Lower lobe of right lung (tissue), 2 donors: Measurements from ENCODE around the gene NGEF. TPM values are rescaled to one million over a fixed set of nuclear protein-coding genes. Genes with fewer than 3 reads are reported as not detected.
A peak's percentile ranks its signal among the peaks of the same experiment; 100 is the strongest.

ENCODE experiments used
- ATAC-seq, 2 donors: fragments of 200-7000 bp; cut with Tn5 transposase; one replicate each; pipeline ENCODE4 v1.9.1; 2020 to 2022; ENCODE audit warnings: mild to moderate bottlenecking in 2 of 2, moderate library complexity in 2 of 2
- DNase-seq: peaks from one replicate; pipeline ENCODE4 v3.0.0-alpha.2; 2020
- H3K27ac ChIP-seq: fragments of 200-600 bp; one replicate; pipeline ENCODE4 v1.8.0; 2022
- H3K27me3 ChIP-seq: fragments of 200-600 bp; one replicate; pipeline ENCODE4 v1.8.0; 2022; ENCODE audit warnings: low read depth
- H3K36me3 ChIP-seq: fragments of 200-600 bp; one replicate; pipeline ENCODE4 v1.8.0; 2022; ENCODE audit warnings: mild to moderate bottlenecking
- H3K4me1 ChIP-seq: fragments of 200-600 bp; one replicate; pipeline ENCODE4 v1.8.0; 2022
- H3K4me3 ChIP-seq: fragments of 200-600 bp; one replicate; pipeline ENCODE4 v1.8.0; 2022; ENCODE audit warnings: mild to moderate bottlenecking
- H3K9me3 ChIP-seq: fragments of 200-600 bp; one replicate; pipeline ENCODE4 v1.8.0; 2022
- intact Hi-C: fragments of 100-400 bp; cut with DNase I; formaldehyde crosslinking; loops from one replicate; pipeline ENCODE4 v1.11.0; 2022
- total RNA-seq: library from RNA; stranded (reverse); fragmentation: NEBNext Ultra II Directional; extraction: Animal tissue kit (Norgen Biotek cat#: 25700); gene quantifications from one replicate; pipeline ENCODE4 v1.2.1, GENCODE V29; 2021
- TF ChIP-seq, protein P1 (sequence below): fragments of 200-600 bp; IDR thresholded peaks from one replicate; pipeline ENCODE4 v1.8.0; 2022; ENCODE audit warnings: antibody characterized with exemption, mild to moderate bottlenecking
- donor health status: DM: no; HTN: yes; CAD: no; lungs with severe emphysema.

NGEF gene
- total RNA-seq, 1 donor from 2014 or later, result 1.7 TPM

DNA sequence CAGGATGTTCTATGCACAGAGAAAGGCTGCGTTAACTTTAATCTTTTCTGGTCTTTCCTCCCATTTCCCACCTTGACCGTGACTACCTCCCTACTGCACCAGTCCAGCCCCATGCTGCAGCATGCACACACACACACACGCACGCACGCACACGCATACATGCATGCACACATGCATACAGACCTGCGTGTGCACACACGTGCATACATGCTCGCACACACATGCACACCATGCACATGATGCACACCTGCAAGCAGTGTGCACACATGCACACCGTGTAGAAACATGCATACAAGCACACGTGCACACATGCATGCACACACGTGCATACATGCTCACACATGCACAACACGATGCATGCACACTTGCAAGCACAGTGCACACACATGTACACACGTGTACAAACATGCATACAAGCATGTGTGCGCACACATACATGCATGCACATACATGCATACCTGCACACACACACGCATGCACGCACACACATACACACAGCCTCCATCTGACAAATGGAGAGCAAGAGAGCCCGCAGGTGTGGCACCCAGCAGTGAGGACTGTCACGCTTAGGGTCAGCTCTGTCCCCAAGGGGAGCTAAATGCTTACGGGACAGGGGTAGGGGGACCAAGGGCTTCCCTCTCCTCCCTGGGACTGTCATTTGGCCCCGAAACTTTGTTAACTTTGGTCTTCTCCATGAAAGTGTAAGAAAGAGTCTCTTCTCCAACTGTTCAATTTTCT is 124.8 kb downstream of the NGEF start:
- H3K9me3 ChIP-seq, result no peaks in the 10 kb centered on the region
- intact Hi-C loops, result no loop called here
- no peaks in the 10 kb centered on the region for H3K36me3 ChIP-seq
- no peak overlapping the region for H3K27ac ChIP-seq
- ATAC-seq, result no peak
- H3K27me3 ChIP-seq, result peaks cover 9% of the 10 kb centered on the region
- H3K4me3 ChIP-seq, result no peak overlapping the region
- no peak for DNase-seq
- H3K4me1 ChIP-seq, result no peaks in the 10 kb centered on the region
- TF ChIP-seq, protein P1, sequence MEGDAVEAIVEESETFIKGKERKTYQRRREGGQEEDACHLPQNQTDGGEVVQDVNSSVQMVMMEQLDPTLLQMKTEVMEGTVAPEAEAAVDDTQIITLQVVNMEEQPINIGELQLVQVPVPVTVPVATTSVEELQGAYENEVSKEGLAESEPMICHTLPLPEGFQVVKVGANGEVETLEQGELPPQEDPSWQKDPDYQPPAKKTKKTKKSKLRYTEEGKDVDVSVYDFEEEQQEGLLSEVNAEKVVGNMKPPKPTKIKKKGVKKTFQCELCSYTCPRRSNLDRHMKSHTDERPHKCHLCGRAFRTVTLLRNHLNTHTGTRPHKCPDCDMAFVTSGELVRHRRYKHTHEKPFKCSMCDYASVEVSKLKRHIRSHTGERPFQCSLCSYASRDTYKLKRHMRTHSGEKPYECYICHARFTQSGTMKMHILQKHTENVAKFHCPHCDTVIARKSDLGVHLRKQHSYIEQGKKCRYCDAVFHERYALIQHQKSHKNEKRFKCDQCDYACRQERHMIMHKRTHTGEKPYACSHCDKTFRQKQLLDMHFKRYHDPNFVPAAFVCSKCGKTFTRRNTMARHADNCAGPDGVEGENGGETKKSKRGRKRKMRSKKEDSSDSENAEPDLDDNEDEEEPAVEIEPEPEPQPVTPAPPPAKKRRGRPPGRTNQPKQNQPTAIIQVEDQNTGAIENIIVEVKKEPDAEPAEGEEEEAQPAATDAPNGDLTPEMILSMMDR, result no peak

DNA sequence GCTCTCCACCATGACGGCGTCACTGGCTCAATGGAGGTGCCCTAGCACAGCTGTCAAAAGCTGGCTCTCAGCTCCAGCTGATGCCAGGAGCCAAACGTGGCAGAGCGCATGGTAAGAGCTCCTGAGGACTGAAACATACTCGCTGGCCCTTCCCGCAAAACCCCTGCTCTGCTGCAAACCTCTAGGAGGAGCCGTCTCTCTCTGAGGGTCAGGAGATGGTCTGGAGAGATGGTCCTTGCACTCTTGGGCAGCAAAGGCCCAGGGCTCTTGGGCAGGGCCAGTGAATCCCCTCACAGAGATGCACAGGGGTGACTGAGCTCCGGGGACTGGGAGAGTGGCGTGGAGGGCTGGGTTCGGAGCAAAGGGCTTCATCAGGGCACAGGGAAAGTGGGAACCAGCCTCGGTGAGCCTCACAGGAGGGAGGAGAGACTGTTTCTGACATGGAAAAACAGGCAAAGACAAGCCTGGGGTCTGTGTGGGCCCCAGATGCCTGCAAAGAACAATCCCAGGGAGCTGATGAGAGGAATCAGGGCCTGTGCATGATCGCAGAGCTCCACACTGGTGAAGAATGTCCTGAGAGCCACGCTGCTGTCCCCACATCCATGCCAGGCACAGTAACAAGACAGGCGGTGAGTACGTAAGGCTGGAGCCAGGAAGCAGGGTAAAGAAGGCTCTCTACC is 125.7 kb downstream of the NGEF start:
- ATAC-seq, result no peak
- TF ChIP-seq, protein P1, result no peak
- no peak for DNase-seq

DNA sequence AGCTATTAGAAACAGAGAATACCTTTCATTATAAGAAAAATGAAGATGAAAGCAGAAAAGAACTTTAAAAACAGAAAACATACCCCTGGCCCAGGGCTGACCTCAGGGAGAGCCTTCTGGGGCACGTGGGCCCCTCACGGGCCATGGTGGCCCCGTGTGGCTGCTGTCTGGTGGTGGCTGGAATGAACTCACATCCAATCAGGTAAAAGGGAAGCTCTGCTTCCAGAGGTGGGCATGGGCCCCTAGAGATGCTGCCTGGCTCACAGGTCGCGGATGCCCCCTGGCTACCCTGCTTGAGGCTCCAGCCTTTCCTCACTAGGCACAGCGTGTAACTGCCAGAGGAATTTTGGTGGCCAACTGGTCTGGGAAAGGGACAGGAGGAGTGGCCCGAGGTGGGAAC is 126.4 kb downstream of the NGEF start:
- Histone ChIP-seq H3K9me3 (no peaks in the 10 kb centered on the region), H3K27ac (no peak overlapping the region), H3K4me3 (no peak overlapping the region), H3K4me1 (no peaks in the 10 kb centered on the region), H3K36me3 (no peaks in the 10 kb centered on the region), H3K27me3 (peaks cover under 1% of the 10 kb centered on the region)
- TF ChIP-seq, protein P1, result no peak
- ATAC-seq (no peak), DNase-seq (no peak)
- intact Hi-C loops, result no loop called here

More for the DNA sequence above, 125.7 kb downstream of the NGEF start:
- H3K27ac ChIP-seq, result no peak overlapping the region
- H3K36me3 ChIP-seq, result no peaks in the 10 kb centered on the region
- no peak overlapping the region for H3K4me3 ChIP-seq
- H3K4me1 ChIP-seq, result no peaks in the 10 kb centered on the region
- H3K9me3 ChIP-seq, result no peaks in the 10 kb centered on the region
- peaks cover 8% of the 10 kb centered on the region for H3K27me3 ChIP-seq
- intact Hi-C loops, result no loop called here

DNA sequence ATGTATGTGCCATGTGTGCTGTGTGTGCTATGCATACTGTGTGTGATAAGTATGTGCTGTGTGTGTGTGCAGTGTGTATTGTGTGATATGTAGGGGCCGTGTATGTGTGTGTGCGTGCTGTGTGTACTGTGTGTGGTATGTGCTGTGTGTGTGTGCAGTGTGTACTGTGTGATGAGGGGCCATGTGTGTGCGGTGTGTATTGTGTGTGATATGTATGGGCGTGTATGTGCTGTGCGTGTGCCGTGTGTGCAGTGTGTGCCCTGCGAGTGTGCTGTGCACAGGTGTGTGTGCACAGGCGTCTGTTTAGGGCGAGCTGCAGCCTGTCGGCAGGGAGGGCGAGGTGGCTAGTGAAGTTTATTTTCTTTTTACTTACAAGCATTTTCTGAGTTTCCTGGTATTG is 126.9 kb downstream of the NGEF start:
- TF ChIP-seq, protein P1, result no peak
- no peak for ATAC-seq
- H3K27me3 ChIP-seq, result no peaks in the 10 kb centered on the region
- no peaks in the 10 kb centered on the region for H3K36me3 ChIP-seq
- no peak overlapping the region for H3K27ac ChIP-seq
- intact Hi-C loops, result no loop called here
- no peak overlapping the region for H3K4me3 ChIP-seq
- no peaks in the 10 kb centered on the region for H3K9me3 ChIP-seq
- H3K4me1 ChIP-seq, result no peaks in the 10 kb centered on the region
- DNase-seq, result no peak

DNA sequence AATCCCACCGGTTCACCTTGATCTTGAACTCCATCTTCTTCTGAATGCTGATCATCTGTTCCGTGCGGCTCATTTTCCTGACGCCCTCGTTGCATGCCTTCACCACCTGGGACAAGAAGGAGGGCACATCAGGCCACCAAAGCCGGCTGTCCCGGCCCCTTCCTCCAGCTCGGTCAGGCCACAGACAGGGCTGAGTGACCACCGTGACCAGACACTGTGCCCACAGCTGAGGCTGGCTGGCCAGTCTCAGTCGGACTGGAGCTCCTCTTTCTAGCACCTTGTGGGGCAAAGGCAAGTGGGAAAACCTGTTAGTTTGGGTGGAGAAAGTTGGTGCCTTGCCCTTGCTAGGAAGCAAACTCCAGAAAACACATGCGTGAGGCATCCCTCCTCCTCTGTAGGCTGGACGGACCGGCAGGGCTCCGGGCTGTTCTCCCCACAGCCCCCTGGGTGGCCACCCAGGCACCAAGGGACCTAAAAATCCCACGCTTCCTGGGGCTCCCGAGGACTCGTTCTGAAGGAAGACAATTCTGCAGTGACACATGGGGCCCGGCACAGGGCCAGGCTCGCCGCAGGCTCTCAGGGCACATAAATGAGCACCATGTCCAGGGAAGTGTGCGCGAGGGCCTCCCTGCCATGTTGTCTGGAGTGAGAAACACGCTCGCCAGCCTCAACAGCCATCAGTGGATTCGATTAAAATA is 127.6 kb downstream of the NGEF start:
- Histone ChIP-seq H3K9me3 (no peaks in the 10 kb centered on the region), H3K4me1 (no peaks in the 10 kb centered on the region), H3K36me3 (no peaks in the 10 kb centered on the region), H3K27me3 (no peaks in the 10 kb centered on the region), H3K4me3 (no peak overlapping the region), H3K27ac (no peak overlapping the region)
- DNase-seq (peak; percentile 43), ATAC-seq (no peak)
- TF ChIP-seq, protein P1, result no peak
- intact Hi-C loops, result no loop called here
